ENCODE data around the gene SIGLEC9. TPM values are rescaled to one million over a fixed set of nuclear protein-coding genes. Genes with fewer than 3 reads are reported as not detected.

SIGLEC9 gene
- total RNA-seq, 4 donors from 2014 or later: 0.62 to 9.2 (median 4.0) TPM

DNA sequence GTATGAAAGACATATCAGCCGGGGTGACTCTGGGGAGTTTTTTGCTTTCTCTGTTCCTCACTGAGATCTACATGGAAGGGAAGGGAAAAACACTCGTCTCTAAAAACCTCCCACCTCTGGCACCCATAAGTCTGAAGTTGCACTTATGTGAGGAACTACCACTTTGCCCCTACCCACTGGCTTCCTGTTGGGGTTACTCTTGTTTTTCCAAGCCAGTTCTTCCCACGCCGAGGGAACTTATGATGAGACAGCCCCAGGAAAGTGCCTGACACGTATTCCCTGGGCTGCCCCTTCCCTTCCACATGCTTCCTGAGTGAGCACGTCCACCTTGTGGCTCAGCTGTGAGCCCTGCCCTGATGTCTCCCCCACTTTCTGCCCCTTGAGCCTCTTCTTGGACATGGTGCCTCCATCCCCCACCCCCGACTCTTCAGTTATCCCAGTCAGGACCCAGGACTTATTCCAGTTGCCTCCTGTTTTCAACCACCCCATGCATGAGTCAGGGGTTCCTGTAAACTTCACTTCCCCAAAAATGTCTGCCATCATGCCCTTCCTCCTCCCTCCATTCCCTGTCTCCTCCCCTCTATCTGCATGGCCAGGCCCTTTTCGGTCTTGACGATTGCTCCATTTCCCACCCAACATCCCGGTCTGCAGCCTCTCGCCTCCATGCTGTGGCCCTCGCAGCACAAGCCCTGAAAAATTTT is 12.3 kb downstream of the SIGLEC9 start:
- H3K9me3 ChIP-seq: no peaks in the 10 kb centered on the region
- H3K27me3 ChIP-seq: peaks cover 58% of the 10 kb centered on the region
- no peaks in the 10 kb centered on the region for H3K36me3 ChIP-seq
- H3K4me1 ChIP-seq: no peaks in the 10 kb centered on the region
- no peak overlapping the region for H3K4me3 ChIP-seq
- H3K27ac ChIP-seq: peak overlapping the region in 2 of 4 donors; percentile 24 to 46
- TF ChIP-seq, protein P1, sequence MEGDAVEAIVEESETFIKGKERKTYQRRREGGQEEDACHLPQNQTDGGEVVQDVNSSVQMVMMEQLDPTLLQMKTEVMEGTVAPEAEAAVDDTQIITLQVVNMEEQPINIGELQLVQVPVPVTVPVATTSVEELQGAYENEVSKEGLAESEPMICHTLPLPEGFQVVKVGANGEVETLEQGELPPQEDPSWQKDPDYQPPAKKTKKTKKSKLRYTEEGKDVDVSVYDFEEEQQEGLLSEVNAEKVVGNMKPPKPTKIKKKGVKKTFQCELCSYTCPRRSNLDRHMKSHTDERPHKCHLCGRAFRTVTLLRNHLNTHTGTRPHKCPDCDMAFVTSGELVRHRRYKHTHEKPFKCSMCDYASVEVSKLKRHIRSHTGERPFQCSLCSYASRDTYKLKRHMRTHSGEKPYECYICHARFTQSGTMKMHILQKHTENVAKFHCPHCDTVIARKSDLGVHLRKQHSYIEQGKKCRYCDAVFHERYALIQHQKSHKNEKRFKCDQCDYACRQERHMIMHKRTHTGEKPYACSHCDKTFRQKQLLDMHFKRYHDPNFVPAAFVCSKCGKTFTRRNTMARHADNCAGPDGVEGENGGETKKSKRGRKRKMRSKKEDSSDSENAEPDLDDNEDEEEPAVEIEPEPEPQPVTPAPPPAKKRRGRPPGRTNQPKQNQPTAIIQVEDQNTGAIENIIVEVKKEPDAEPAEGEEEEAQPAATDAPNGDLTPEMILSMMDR (IDR thresholded peaks at IDR 0.05): no peak
- TF ChIP-seq POLR2AphosphoS5 (IDR thresholded peaks at IDR 0.05): no peak
- no peak for TF ChIP-seq EP300 (IDR thresholded peaks at IDR 0.05)
- TF ChIP-seq POLR2A (IDR thresholded peaks at IDR 0.05): no peak
- ATAC-seq: peak; percentile 65
- WGBS, 2 donors (ENCODE audit: low coverage in 1 of 2): 43 to 54% methylated on average over 10 to 12 of the region's 12 CpGs

DNA sequence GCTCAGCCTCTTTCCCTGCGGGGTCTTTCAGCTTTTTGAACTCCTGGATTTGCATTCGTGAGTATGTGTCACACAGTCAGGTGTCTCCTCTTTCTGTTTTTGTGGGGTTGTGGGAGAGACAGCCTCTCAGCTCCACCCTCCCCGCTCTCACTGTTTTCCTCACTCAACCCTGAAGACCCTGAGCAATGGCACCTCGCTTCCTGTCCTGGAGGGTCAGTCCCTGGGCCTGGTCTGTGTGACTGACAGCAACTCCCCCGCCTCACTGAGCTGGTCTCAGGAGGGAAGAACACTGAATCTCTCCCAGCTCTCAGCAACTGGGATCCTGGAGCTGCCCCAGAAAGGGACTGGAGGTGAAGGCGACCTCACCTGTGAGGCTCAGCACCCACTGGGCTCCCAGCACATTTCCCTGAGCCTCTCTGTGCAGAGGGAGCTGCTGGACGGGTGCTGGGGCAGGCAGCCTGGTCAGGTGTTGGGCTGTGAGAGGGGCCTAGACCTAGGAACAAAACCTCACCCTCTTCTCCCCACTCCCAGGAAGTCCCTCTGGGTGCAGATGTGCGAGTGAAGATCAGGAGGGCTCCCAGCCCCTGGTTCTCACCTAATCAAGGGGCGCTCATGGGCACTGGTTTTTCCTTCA is 13.2 kb downstream of the SIGLEC9 start:
- TF ChIP-seq EP300 (IDR thresholded peaks at IDR 0.05) (no peak), POLR2AphosphoS5 (IDR thresholded peaks at IDR 0.05) (no peak), POLR2A (IDR thresholded peaks at IDR 0.05) (no peak)
- TF ChIP-seq, protein P1 (IDR thresholded peaks at IDR 0.05): no peak
- H3K4me1 ChIP-seq: no peaks in the 10 kb centered on the region
- H3K4me3 ChIP-seq: no peak overlapping the region
- peak overlapping the region in 2 of 4 donors; percentile 4 to 46 for H3K27ac ChIP-seq
- H3K9me3 ChIP-seq: no peaks in the 10 kb centered on the region
- WGBS, 2 donors (ENCODE audit: low coverage in 1 of 2): 38 to 55% methylated on average over 2 to 3 of the region's 9 CpGs
- no peaks in the 10 kb centered on the region for H3K36me3 ChIP-seq
- no peak for ATAC-seq
- peaks cover 64% of the 10 kb centered on the region for H3K27me3 ChIP-seq

DNA sequence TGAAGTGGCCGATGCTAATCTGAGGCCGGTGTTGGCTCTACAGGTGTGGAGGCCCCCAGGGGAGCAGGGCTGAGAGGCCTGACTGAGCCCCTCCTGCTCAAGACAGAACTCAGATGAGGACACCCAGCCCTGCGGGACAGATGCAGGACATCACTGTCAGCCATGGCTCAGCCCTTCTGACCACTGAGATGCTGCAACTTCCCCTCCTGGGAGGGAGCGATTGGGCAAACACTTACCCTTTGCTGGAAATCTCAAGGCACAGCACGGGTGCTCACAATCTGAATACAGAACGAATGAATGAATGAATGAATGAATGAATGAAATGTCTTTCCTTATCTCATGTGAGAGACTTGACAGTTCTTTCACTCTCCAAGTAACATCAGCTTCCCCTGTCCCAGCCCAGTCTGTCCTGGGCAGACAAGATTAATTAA is 13.9 kb downstream of the SIGLEC9 start:
- H3K9me3 ChIP-seq: no peaks in the 10 kb centered on the region
- WGBS, 2 donors (ENCODE audit: low coverage in 1 of 2): 42 to 44% methylated on average over 2 to 4 of the region's 6 CpGs
- H3K4me1 ChIP-seq: no peaks in the 10 kb centered on the region
- H3K27ac ChIP-seq: peak overlapping the region in 2 of 4 donors; percentile 45 to 46
- TF ChIP-seq POLR2A (IDR thresholded peaks at IDR 0.05) (no peak), EP300 (IDR thresholded peaks at IDR 0.05) (no peak), POLR2AphosphoS5 (IDR thresholded peaks at IDR 0.05) (no peak)
- TF ChIP-seq, protein P1 (IDR thresholded peaks at IDR 0.05): no peak
- H3K4me3 ChIP-seq: no peak overlapping the region
- no peaks in the 10 kb centered on the region for H3K36me3 ChIP-seq
- peaks cover 67% of the 10 kb centered on the region for H3K27me3 ChIP-seq
- ATAC-seq: peak; percentile 40

DNA sequence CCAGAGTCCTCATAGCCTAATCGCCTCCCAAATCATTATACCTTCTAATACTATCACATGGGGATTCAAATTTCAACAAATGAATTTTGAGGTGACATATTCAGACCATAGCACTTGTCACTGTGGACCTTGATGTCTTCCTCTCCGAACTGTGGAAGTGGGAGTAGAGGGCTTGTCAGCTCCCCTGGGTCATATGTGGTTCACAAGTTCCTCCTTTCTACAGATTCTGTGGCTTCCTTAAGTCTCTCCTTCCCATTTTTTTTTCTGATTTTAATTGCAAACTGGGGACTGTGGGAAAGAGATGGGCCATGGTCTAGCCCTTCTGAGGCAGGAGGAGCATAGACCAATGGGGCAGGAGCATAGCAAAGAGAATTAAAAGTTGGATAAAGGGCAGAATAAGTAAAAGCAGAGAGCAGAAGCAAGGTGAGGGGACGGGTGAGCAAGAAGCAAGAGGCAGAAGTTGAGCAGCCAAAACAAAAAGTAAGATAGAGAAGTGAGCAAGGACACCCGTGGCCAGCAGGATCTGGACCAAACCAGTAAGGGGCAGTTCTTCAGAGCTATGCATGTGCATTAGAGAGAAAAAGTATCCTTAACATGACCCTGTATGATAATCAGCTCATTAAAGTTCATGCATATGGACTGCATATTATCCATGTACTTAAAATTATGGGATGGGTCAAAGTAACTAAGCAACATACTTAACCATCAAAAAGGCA is 14.8 kb downstream of the SIGLEC9 start:
- no peak for TF ChIP-seq POLR2A (IDR thresholded peaks at IDR 0.05)
- no peak for TF ChIP-seq EP300 (IDR thresholded peaks at IDR 0.05)
- TF ChIP-seq, protein P1 (IDR thresholded peaks at IDR 0.05): no peak
- no peak for TF ChIP-seq POLR2AphosphoS5 (IDR thresholded peaks at IDR 0.05)
- H3K4me1 ChIP-seq: no peaks in the 10 kb centered on the region
- 45 to 71% methylated on average over 4 of the region's 4 CpGs for WGBS, 2 donors (ENCODE audit: low coverage in 1 of 2)
- no peak for ATAC-seq
- H3K27me3 ChIP-seq: peaks cover 76% of the 10 kb centered on the region
- H3K27ac ChIP-seq: peak overlapping the region in 2 of 4 donors; percentile 37 to 45
- H3K36me3 ChIP-seq: no peaks in the 10 kb centered on the region
- no peaks in the 10 kb centered on the region for H3K9me3 ChIP-seq
- no peak overlapping the region for H3K4me3 ChIP-seq

Measured in gastroesophageal sphincter (tissue), 4 donors.